Loucy (cell line): ENCODE results near the gene NANOS1.

Source experiments
- H2AFZ ChIP-seq: fragments of 200-600 bp; sonication (generic); 2 replicates; pipeline ENCODE4 v1.6.0; 2016; ENCODE audit warnings: antibody characterized with exemption, mild to moderate bottlenecking, low read length, moderate library complexity
- H3F3A ChIP-seq: fragments of 200-600 bp; 2 replicates; pipeline ENCODE4 v1.6.0; 2016; ENCODE audit warnings: antibody characterized with exemption, low read depth, mild to moderate bottlenecking
- H3K27me3 ChIP-seq: fragments of 200-600 bp; sonication (generic); 2 replicates; pipeline ENCODE4 v1.6.1; 2014; ENCODE audit warnings: low read length, mild to moderate bottlenecking; ENCODE audit not compliant: insufficient read depth, poor library complexity, severe bottlenecking
- H3K36me3 ChIP-seq: fragments of 200-600 bp; sonication (generic); 2 replicates; pipeline ENCODE4 v1.6.1; 2016; ENCODE audit warnings: low read length; ENCODE audit not compliant: insufficient read depth
- H3K4me1 ChIP-seq: fragments of 200-600 bp; sonication (generic); 2 replicates; pipeline ENCODE4 v1.5.1; 2014; ENCODE audit warnings: low read length, mild to moderate bottlenecking; ENCODE audit not compliant: insufficient read depth, poor library complexity, severe bottlenecking
- H3K4me2 ChIP-seq: fragments of 200-600 bp; sonication (generic); 2 replicates; pipeline ENCODE4 v1.6.0; 2014; ENCODE audit warnings: antibody characterized with exemption, low read length, low read depth, mild to moderate bottlenecking; ENCODE audit not compliant: poor library complexity, severe bottlenecking
- H3K4me3 ChIP-seq: fragments of 200-600 bp; sonication (generic); 2 replicates; pipeline ENCODE4 v1.5.1; 2014; ENCODE audit warnings: low read length, mild to moderate bottlenecking, mixed read lengths; ENCODE audit not compliant: poor library complexity, severe bottlenecking
- H3K79me2 ChIP-seq: fragments of 200-600 bp; sonication (generic); 2 replicates; pipeline ENCODE4 v1.6.1; 2014; ENCODE audit warnings: low read length; ENCODE audit not compliant: insufficient read depth
- H3K9ac ChIP-seq: fragments of 200-600 bp; sonication (generic); 2 replicates; pipeline ENCODE4 v1.6.0; 2014; ENCODE audit warnings: mild to moderate bottlenecking, low read depth, low read length, moderate library complexity; ENCODE audit not compliant: poor library complexity, severe bottlenecking
- H3K9me2 ChIP-seq: fragments of 200-600 bp; sonication (generic); replicated peaks from 2 replicates; pipeline ENCODE4 v1.6.1; 2016; ENCODE audit warnings: low read depth, low read length, mixed read lengths
- H3K9me3 ChIP-seq: fragments of 200-600 bp; sonication (generic); 2 replicates; pipeline ENCODE4 v1.6.1; 2014; ENCODE audit warnings: mild to moderate bottlenecking, antibody characterized with exemption, low read length, low read depth; ENCODE audit not compliant: insufficient read depth
- H4K20me1 ChIP-seq: fragments of 200-600 bp; sonication (generic); 2 replicates; pipeline ENCODE4 v1.6.0; 2014; ENCODE audit warnings: antibody characterized with exemption, low read length, mild to moderate bottlenecking; ENCODE audit not compliant: insufficient read depth, poor library complexity, severe bottlenecking
- EZH2phosphoT487 ChIP-seq: fragments of 200-600 bp; IDR thresholded peaks from 2 replicates; pipeline ENCODE4 v1.6.1; 2018; ENCODE audit warnings: antibody characterized with exemption, mild to moderate bottlenecking, moderate library complexity, borderline replicate concordance
- TF ChIP-seq, protein P1 (sequence below): fragments of 200-600 bp; sonication (generic); conservative IDR thresholded peaks from 2 replicates; pipeline ENCODE4 v1.5.1; 2014; ENCODE audit warnings: mild to moderate bottlenecking, antibody characterized with exemption, low read length

The NANOS1 gene

DNA sequence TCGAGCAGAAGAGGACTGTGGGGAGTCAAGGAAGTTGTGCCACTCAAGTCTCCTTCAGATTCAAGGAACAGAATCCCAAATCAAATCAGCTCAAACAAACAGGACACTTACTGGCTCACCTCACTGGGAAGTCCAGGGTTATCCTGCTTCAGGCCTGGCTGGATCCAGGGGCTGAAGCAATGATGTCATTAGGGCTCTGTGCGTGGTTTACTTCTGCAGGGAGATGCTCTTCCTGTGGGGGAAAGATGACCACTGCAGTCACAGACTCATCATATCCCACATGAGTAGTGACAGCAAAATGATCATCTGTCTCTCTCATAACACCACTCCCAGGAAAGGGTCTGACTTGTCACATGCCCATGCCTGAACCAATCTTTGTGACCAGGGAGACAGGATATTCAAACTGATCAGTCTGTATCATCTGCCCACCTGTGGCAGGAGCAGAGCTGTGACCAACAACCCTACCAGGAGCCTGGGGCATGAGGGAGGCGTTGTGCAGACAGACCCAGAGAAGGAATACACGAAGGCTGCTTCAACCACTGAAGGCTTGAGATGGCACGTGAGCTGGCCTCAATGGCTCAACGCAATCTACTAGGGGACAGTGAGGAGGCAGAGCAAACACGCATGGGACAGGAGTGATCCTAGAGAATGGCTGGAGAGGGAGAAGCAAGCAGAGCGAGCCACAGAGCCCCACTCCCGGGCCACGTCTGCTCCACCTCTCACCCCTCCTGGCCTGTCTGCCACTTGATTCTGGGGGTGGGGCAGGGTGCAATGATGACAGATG lies 27.6 kb upstream of the NANOS1 start:
- Histone ChIP-seq H3K4me1 (no peaks in the 10 kb centered on the region), H3K4me2 (no peak overlapping the region), H3K27me3 (no peaks in the 10 kb centered on the region), H3K9ac (no peak overlapping the region), H3K4me3 (no peak overlapping the region), H3K9me2 (no peaks in the 10 kb centered on the region), H3K79me2 (no peaks in the 10 kb centered on the region), H3K36me3 (no peaks in the 10 kb centered on the region), H3F3A (no peaks in the 10 kb centered on the region), H4K20me1 (no peaks in the 10 kb centered on the region), H3K9me3 (no peaks in the 10 kb centered on the region), H2AFZ (no peak overlapping the region)
- TF ChIP-seq, protein P1, sequence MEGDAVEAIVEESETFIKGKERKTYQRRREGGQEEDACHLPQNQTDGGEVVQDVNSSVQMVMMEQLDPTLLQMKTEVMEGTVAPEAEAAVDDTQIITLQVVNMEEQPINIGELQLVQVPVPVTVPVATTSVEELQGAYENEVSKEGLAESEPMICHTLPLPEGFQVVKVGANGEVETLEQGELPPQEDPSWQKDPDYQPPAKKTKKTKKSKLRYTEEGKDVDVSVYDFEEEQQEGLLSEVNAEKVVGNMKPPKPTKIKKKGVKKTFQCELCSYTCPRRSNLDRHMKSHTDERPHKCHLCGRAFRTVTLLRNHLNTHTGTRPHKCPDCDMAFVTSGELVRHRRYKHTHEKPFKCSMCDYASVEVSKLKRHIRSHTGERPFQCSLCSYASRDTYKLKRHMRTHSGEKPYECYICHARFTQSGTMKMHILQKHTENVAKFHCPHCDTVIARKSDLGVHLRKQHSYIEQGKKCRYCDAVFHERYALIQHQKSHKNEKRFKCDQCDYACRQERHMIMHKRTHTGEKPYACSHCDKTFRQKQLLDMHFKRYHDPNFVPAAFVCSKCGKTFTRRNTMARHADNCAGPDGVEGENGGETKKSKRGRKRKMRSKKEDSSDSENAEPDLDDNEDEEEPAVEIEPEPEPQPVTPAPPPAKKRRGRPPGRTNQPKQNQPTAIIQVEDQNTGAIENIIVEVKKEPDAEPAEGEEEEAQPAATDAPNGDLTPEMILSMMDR = no peak
- no peak for TF ChIP-seq EZH2phosphoT487

- H3K9me2 ChIP-seq = no peaks in the 10 kb centered on the region
- no peaks in the 10 kb centered on the region for H3K4me1 ChIP-seq
- H3F3A ChIP-seq = no peaks in the 10 kb centered on the region
- no peaks in the 10 kb centered on the region for H3K27me3 ChIP-seq
- H3K4me3 ChIP-seq = no peak overlapping the region
- no peak for TF ChIP-seq EZH2phosphoT487
- TF ChIP-seq, protein P1 = no peak
- H3K4me2 ChIP-seq = no peak overlapping the region
- no peaks in the 10 kb centered on the region for H3K36me3 ChIP-seq
- H3K9ac ChIP-seq = no peak overlapping the region
- H2AFZ ChIP-seq = no peak overlapping the region
- no peaks in the 10 kb centered on the region for H4K20me1 ChIP-seq
- no peaks in the 10 kb centered on the region for H3K79me2 ChIP-seq
- no peaks in the 10 kb centered on the region for H3K9me3 ChIP-seq
These were observed 25.8 kb upstream of the NANOS1 start for GRCh38 chr10:119003572-119004289.

GRCh38 chr10:119005362-119006043 lies 24.0 kb upstream of the NANOS1 start:
- Histone ChIP-seq H3K79me2 (no peaks in the 10 kb centered on the region), H2AFZ (no peak overlapping the region), H3K36me3 (no peaks in the 10 kb centered on the region), H3K4me3 (no peak overlapping the region), H4K20me1 (no peaks in the 10 kb centered on the region), H3K9me2 (no peaks in the 10 kb centered on the region), H3K27me3 (no peaks in the 10 kb centered on the region), H3K9me3 (no peaks in the 10 kb centered on the region), H3K4me1 (no peaks in the 10 kb centered on the region), H3K4me2 (no peak overlapping the region), H3F3A (no peaks in the 10 kb centered on the region), H3K9ac (no peak overlapping the region)
- TF ChIP-seq EZH2phosphoT487 = no peak
- TF ChIP-seq, protein P1 = no peak
